Fibroblast of pulmonary artery (primary cell): ENCODE results near the gene CCDC86.

ENCODE experiments used
- DNase-seq: peaks from one replicate; pipeline ENCODE4 v3.0.0-alpha.2; 2010; ENCODE audit warnings: low read depth
- H3K4me3 ChIP-seq: replicated peaks from 2 replicates; pipeline ENCODE4 v1.5.1; 2011; ENCODE audit warnings: low read depth, mild to moderate bottlenecking, control low read depth, low read length, moderate library complexity
- TF ChIP-seq, protein P1 (sequence below): IDR thresholded peaks from 2 replicates; pipeline ENCODE4 v1.5.1; 2011; ENCODE audit warnings: mild to moderate bottlenecking, control low read depth, low read length, inconsistent platforms; ENCODE audit errors: missing control alignments

CCDC86 gene, protein sequence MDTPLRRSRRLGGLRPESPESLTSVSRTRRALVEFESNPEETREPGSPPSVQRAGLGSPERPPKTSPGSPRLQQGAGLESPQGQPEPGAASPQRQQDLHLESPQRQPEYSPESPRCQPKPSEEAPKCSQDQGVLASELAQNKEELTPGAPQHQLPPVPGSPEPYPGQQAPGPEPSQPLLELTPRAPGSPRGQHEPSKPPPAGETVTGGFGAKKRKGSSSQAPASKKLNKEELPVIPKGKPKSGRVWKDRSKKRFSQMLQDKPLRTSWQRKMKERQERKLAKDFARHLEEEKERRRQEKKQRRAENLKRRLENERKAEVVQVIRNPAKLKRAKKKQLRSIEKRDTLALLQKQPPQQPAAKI

DNA sequence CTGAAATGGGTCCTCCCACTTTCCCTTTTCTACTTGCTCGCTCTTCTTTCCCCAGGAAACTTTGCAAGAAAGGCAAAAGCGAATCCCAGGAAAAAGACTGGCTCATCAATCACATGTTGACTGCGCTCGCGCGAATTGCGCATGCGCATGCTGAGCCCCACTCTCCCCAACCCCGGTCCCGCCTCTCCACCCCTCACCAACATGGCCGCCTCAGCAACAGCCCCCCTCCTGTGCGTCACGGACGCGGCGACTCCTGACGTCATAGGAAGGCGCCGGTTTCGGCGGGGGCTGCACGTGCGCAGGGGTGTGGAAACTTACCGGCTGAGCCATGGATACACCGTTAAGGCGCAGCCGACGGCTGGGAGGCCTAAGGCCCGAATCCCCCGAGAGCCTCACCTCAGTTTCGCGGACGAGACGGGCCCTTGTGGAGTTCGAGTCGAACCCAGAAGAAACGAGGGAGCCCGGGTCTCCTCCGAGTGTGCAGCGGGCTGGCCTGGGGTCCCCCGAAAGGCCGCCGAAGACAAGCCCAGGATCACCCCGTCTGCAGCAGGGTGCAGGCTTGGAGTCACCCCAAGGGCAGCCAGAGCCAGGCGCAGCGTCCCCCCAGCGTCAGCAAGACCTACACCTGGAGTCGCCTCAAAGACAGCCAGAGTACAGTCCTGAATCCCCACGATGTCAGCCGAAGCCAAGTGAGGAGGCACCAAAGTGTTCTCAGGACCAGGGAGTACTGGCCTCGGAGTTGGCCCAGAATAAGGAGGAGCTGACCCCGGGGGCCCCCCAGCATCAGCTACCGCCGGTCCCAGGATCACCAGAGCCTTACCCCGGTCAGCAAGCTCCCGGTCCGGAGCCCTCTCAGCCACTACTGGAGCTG, at the start of gene CCDC86:
TSS of gene CCDC86 (plus strand) at position 317 of the 871 bp plus-strand sequence. CDS start at position 329, 12 bp downstream.
- peak within 1 kb of the TSS; percentile 95 for H3K4me3 ChIP-seq
- TF ChIP-seq, protein P1, sequence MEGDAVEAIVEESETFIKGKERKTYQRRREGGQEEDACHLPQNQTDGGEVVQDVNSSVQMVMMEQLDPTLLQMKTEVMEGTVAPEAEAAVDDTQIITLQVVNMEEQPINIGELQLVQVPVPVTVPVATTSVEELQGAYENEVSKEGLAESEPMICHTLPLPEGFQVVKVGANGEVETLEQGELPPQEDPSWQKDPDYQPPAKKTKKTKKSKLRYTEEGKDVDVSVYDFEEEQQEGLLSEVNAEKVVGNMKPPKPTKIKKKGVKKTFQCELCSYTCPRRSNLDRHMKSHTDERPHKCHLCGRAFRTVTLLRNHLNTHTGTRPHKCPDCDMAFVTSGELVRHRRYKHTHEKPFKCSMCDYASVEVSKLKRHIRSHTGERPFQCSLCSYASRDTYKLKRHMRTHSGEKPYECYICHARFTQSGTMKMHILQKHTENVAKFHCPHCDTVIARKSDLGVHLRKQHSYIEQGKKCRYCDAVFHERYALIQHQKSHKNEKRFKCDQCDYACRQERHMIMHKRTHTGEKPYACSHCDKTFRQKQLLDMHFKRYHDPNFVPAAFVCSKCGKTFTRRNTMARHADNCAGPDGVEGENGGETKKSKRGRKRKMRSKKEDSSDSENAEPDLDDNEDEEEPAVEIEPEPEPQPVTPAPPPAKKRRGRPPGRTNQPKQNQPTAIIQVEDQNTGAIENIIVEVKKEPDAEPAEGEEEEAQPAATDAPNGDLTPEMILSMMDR = no peak
- DNase-seq = peak; percentile 98

DNA sequence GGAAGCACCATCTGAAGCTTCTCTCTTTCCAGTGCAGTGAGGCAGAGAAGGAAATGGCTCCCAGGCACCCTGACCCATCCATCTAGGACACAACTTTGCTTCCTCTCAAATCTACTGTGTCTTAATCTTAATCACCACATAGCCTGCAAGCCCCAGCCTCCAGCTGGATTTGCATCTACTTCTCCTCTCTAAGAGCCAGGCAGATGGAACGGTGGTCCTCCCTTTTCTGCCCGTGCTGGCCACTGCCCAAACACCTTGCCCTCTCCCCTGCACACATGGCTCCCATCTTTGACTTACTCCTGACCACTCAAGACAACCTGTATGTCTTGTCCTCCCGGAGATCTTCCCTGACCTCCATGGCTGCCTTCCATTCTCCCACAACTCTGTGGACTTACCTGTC, 49.4 kb upstream of the CCDC86 start:
- TF ChIP-seq, protein P1 = no peak
- DNase-seq = no peak
- H3K4me3 ChIP-seq = no peak overlapping the region

DNA sequence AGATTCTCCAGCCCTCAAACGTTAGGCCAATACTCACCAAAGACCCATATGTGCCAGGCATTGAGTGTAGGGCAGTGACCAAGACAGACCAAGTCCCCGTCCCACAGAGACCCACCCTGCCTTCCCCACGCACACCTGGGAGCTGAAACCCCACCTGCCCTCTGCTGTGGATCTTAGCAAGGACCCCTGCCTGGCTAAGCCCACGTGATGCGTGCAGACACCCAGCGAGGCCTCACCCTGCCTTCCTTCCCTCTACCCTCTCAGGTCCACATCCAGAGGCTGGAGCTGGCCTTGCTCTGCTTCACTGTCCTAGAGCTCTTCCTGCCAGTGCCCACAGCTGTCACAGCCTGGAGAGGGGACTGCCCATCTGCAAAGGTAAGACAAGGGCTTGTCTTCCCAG, 46.6 kb upstream of the CCDC86 start:
- TF ChIP-seq, protein P1 = no peak
- no peak for DNase-seq

DNA sequence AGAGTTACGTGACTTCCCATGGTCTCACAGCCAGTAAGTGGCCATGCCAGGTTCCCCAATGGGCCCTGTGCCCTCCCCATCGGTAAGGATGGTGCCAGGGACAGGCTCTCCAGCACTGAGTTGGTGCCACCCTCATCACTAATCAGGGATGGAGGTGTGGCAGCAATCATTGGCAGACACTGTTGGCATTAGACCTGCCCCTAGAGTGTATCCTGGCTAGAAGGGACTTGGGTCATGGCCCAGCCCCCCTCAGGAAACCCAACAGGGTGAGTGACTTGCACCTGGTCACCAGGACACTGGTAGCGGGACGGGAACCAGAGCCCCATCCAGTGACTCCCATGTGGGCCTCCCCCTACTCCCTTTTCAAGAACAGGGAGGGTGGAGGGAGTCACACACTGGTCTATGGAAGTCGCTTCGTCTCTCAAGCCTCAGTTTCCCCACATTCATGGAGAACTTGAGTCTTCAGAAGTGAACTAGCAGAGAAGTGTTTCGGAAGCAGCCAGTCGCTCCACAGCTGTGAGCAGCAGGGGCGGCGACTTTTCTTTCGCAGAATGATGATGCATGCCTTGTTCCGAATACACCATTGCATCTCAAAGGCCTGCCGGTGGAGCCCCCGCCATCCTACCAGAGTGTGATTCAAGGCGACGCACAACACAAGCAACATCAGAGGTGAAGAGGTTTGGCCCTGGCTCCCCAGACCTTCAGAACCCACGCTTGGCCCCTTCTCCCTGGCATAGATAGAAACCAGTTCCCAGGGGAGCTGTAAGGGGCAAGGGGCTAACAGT, 43.9 kb upstream of the CCDC86 start:
- H3K4me3 ChIP-seq = no peak overlapping the region
- TF ChIP-seq, protein P1 = no peak
- DNase-seq = no peak

More for the DNA sequence above, 46.6 kb upstream of the CCDC86 start:
- no peak overlapping the region for H3K4me3 ChIP-seq

DNA sequence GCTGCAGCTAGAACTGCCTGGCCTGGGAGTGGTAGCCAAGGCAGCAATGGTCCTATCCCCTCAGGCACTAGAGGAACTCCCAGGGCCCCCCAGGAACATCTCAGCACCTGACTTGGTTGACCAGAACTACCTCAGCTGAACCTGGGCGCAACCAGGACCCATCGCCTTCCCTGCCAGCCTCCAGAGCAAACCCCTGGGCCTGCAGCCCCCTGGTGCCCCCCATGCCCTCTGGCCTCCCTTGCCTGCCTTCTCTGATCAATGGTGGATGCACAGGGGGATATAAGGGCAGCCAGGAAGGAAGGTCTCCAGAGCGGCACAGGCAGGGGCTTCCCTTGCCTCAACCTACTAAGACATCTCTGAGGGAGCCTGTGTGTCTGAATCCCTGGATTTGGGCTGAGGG, 43.3 kb upstream of the CCDC86 start:
- DNase-seq = no peak
- TF ChIP-seq, protein P1 = no peak
- no peak overlapping the region for H3K4me3 ChIP-seq

DNA sequence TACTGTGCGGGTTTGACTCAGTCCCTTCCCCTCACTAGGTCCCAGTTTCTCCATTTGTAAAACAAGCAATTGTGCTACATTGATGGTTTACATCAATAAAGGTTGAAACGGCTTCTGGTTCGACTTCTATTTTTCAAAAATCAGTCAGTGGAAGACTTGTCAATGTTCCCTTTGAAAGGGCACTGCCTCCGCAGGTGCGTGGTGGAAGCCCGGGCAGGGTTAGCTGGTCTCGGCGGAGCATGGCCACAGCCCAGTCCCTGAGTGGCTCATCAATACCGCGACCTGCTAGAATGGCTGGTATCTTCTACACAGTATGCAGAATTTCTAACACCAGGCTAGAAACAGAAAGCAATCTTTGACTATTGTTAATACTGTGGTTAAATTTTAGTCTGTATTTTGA, 40.7 kb upstream of the CCDC86 start:
- H3K4me3 ChIP-seq = no peak overlapping the region
- TF ChIP-seq, protein P1 = no peak
- no peak for DNase-seq
